ENCODE results near the gene HTR3D.
A peak's percentile ranks its signal among the peaks of the same experiment; 100 is the strongest.
"Not testable (repeated sequence)": the region's sequence is repeated elsewhere in the genome, so short reads cannot be mapped to it uniquely, and the experiment has no call there.

The HTR3D gene

DNA sequence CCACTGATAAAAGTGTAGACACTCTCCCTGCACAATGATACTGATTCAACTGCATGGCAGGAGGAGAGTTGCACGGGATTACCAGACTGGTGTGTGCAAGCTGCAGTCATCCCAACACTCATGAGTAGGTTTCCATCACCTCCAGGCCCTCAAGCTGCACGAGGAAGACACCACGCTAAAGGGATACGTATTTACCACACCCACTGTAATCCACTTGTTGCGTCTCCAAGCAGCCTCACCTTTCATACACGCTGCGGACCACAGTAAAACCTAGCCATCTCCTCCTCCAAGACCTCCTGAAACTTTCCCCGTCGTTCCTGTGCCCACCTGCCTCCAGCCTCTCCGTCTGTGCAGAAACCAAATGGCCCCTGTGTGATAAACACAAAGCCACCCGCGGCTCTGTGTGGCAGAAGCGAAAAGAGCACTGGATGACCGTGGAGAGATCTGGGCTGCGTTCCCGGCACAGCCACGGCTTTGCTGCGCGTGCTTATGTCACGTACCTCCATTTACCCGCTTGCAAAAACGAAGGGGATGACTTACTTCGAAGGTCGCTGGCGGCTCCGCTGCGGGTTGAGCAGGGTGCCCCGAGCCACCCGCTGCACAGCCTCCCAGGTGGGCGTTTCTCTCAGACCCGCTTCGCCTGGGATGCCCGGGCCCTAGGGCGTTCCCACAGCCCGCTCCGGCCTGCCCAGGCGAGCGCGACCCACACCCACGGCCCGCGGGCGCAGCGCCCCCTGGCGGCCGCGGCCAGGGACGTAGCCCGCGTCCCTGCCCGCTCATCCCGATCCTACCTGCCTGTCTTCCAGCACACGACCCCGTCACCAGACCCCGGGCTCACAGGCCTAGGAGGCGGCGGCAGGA lies 14.5 kb upstream of the HTR3D start:
- peak; percentile 31 for DNase-seq

DNA sequence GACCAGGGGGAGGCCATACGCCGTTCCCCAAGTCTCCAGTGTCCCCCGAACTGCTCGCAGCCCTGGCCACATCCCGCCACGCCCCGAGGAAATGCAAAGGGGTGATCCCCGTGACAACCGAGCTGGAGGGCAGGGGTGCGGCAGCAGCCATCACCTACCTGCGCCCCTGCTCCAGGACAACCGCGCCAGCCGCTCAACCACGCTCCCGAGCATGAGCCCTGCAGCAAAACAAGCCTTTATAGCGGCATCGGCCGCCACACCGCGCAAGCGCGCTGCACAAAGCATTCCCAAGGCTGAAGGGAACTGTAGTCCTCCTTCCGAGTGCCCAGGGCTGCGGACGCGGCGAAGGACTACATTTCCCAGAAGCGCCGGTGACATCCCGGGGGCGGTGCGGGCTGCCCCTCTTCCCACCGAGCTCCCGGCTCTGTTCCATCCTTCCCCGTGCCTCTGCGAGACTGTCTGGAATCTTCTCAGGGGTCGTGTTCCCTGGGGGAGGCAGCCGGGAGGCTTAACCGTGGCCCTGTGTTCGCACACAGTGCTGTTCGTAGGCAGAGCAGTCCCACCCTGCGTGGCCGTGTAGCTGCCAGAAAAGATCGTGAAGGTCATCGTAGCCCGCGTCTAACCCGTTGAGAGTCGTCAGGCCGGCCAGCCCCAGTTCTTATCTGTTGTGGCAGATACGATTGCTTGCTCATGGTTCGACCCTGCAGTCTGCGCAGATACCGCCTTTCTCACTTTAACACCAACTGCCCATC lies 13.7 kb upstream of the HTR3D start, which contains the start of gene ABCC5:
ABCC5 (minus strand) TSS at position 213 of the 752 bp plus-strand sequence. CDS start 3,492 bp downstream, outside the sequence.
- DNase-seq = peak; percentile 91

DNA sequence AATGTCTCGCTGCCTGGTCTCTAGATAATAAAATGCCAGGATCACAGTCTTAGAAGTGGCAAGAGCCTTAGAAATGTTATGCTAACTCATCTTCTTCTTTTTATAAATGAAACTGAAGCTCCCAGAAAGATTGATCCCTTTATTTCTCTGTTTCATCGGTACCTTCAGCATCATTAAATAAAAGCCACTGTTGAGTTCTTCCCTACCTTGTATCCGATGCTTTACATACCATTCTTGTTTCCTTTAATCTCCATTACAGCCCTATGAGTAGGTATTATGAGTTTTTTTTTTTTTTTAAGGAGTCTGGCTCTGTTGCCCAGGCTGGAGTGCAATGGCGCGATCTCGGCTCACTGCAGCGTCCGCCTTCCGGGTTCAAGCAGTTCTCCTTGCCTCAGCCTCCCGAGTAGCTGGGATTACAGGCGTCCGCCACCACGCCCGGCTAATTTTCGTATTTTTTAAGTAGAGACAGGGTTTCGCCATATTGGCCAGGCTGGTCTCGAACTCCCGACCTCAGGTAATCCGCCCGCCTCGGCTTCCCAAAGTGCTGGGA lies 13.0 kb upstream of the HTR3D start:
- no peak for DNase-seq

DNA sequence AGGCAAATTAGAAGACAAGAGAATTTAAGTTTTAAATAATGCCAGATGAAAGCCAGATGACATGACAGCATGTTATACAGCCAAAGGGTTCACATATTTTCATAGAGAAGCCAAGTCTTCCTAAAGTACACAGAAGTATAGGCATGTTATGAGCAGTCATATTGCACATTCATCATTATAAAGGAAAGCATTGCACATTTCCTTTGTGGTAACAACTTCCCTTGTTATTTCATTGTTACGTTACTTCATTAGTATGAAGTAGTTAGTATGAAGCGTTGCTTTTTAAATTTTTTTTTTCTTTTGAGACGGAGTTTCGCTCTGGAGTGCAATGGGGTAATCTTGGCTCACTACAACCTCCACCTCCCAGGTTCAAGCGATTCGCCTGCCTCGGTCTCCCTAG lies 9.2 kb upstream of the HTR3D start:
- DNase-seq = no peak

DNA sequence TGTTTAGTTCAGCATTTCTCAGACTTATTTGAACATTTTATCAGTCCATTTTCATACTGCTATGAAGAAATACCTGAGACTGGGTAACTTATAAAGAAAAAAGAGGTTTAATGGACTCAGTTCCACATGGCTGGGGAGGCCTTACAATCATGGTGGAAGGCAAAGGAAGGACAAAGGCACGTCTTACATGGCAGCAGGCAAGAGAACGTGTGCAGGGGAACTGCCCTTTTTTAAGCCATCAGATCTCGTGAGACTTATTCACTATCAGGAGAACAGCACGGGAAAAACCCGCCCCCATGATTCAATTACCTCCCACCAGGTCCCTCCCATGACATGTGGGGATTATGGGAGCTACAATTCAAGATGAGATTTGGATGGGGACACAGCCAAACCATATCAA lies 6.3 kb upstream of the HTR3D start:
- not testable (repeated sequence) for DNase-seq

DNA sequence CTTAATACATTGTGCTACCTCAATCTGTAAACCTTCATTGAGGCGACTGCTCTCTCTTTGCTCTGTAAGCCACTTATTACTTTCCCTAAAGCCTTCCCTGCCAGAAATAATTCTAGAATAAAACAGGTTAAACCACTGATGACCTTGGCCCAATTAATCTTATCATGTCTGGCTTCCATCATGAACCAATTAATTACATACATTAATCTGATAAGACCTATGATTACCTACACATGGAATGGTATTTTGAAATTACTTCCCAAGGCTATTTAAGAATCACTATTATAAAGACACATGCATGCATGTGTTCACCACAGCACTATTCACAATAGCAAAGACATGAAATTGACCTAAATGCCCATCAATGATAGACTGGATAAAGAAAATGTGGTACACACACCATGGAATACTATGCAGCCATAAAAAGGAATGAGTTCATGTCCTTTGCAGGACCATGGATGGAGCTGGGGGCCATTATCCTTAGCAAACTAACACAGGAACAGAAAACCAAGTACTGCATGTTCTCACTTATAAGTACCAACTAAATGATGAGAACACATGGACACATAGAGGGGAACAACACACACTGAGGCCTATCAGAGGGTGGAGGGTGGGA lies 3.2 kb upstream of the HTR3D start:
- not testable (repeated sequence) for DNase-seq

DNA sequence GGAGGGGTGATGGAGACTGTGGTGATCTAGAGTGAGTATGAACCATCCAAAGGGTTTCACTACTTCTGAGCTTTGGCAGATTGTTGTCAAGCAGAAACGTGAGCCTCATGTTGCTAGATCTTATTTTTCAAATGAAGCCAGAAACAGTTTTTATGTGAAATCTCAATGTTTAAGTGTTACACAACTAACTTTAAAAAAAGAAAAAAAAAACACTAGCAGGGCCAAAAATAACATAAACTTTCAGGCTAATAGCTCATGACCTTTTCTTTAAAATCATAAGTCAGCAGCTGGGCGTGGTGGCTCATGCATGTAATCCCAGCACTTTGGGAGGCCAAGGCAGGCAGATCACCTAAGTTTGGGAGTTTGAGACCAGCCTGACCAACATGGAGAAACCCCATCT lies 2.1 kb upstream of the HTR3D start:
- no peak for DNase-seq

DNA sequence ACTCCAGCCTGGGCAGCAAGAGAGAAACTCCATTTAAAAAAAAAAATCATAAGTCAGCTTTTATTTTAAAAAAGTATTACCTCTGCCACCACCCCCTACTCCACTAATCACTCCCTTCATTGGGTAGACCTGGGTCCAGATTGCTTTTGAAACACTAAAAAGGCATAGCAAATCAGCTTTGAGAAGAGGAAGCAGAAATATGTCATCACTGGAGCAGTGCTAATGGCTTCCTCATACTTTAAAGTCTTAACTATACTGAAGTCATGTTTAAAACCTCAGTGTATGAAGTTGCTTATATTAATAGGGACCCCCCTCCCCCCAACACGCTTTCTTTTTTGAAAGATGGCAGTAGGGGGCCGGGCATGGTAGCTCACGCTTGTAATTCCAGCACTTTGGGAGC lies 1.0 kb upstream of the HTR3D start:
- no peak for DNase-seq

DNA sequence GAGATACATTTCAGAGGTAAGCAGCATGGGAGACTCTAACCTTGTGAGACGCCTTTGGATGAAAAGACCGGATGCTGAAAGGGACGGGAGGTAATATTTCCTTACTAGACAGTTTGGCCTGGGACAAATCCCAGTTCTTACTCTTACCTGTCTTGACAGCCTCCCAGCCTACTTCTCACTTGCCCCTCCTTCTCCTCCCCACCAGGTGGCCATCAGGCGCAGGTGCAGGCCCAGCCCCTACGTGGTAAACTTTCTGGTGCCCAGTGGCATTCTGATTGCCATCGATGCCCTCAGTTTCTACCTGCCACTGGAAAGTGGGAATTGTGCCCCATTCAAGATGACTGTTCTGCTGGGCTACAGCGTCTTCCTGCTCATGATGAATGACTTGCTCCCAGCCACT lies 6.3 kb downstream of the HTR3D start:
- no peak for DNase-seq

DNA sequence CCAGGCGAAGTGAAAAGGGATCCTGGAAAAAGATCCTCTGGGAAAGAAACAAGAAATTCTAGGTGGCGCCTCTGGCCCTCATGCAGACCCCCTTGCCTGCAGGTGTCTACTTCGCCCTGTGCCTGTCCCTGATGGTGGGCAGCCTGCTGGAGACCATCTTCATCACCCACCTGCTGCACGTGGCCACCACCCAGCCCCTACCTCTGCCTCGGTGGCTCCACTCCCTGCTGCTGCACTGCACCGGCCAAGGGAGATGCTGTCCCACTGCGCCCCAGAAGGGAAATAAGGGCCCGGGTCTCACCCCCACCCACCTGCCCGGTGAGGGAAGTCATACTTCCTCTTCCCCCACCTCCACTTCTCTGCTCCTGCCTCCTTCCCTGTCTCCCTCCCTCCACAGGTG lies 6.8 kb downstream of the HTR3D start:
- DNase-seq = not testable (repeated sequence)

DNA sequence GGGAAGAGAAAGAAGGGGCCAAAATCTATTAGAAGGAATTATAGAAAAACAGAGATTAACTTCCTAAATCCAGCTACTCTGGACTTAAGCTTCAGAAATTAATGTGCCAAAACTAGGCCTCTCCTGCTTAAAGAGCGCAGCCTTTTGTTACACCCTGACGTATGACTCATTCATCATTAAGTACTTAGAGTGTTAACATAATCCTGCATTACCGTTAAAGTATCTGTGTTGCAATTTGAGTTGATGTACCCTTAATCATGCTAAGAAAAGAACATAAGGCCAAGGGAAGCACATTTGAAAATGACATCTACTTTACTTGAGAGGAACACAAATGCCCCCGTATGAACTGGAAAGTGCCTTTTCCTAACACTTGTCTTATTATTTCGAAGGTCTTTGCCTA lies 7.9 kb downstream of the HTR3D start:
- DNase-seq = peak; percentile 30

DNA sequence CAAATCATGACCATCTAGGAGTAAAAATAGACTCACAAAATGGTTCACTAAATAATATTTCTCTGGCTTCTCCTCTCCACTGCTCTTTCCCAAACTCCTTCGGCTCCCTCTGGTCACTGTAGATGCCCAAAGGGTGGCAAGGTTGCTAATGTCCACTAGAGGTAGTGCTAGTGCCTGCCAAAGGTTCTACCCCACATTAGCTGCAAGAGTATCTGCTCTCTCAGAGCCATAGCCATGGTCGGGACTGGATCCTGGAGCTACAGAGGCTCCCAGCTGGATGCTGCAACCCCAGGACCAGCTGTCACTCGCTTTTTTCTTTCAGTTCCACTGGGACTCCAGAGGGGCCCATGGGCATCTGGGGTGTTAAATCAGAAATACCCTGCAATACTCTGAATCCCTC lies 8.5 kb downstream of the HTR3D start:
- DNase-seq = no peak

DNA sequence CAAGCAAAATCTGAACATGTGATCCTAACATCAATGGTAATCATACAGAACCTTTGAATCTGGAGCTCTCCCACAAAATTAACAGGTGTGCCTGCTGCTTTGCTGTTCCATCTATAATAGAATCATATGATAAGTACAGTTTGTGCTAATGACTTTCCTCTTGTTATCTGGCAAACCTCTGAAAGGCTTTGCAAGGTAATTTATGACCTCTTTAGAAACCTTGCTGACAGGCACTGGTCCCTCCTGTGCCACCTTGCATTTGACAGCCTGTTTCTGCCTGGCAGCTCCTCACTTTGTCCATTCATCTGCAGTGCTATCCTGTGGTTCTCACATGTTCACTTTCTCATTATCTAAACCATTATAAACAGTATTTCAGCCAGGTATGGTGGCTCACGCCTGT lies 11.1 kb downstream of the HTR3D start:
- peak; percentile 3 for DNase-seq

DNA sequence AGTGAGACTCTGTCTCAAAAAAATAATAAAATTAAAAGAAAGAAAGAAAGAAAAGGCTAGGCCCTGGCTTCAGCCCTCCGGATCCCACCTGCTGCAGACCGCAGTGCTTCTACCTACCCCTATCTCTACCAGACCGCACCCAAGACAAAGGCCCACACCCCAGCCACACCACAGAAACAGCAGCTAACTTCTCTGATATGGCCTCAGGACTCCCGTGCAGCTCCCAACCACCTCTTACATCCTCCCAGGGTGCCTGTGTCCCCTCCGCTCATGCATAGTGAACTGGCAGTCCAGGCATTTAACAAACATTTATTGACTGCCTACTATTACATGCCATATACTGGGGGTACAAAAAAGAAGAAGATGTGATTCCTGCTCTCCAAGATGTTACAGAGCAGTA lies 14.5 kb downstream of the HTR3D start:
- DNase-seq = no peak

DNA sequence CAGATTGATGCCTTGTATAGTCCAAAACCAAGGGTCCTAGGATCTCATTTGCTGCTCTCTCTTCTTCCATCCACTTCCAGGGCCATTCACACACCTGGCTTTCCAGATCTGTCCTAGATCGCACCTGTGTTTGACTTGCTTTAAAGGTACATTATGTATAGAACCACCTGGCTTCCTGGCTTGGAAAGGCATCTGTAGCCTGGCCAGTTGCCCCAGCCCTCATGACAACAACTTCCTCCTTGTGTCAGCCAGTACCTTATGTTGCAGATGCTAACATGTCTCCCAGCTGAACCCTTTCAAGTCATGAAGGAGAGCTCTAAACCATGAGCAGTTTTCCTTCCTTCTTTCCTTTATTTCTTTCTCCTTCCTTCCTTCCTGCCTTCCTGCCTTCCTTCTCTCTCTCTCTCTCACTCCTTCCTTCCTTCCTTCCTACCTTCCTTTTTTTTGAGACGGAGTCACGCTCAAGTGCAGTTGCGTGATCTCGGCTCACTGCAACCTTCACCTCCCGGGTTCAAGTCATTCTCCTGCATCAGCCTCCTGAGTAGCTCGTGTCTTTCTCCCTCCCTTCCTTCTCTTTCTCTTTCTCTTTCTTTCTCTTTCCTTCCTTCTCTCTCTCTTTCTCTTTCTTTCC lies 18.8 kb downstream of the HTR3D start:
- DNase-seq = no peak

DNA sequence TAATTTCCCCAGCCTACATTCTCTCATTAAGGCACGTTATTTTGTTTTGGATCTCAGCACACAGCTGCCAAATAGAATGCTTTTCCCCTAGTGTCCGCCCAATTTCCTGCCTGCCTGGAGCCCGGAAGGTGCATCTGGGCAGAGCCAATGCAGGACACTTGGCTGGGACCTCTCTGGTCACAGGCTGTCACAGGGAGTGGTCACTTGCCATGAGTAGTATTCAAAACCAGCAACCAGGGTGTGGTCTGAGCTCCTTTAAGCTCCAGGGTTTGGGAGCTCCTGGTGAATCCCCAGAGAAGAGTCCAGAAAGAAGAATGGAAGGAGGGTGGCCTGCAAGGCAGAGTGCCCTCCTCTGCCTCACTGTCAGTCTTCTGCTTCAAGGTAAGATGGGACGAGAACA lies 21.2 kb downstream of the HTR3D start, which contains the start of gene HTR3C:
HTR3C (plus strand) TSS at position 281 of the 400 bp plus-strand sequence; CDS start at position 315, 34 bp downstream.
- no peak for DNase-seq

DNA sequence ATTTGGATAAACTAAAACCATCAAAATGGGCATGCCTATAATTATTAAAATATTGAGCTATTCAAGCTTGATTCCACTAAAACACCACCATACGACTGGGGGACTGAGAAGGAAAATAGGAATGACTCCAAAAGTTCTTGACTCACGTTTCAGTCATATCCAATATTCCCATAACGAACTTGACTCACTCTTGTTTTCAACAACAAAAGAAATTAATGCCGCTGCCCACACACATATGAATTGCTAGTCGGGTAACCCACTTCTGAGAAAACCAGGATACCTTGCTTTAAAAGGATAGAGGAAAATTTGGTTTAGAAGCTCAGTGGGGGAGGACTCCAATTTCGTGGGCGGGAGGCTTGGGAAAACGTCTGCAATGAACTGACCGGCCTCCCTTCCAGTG lies 26.5 kb downstream of the HTR3D start:
- DNase-seq = no peak

DNA sequence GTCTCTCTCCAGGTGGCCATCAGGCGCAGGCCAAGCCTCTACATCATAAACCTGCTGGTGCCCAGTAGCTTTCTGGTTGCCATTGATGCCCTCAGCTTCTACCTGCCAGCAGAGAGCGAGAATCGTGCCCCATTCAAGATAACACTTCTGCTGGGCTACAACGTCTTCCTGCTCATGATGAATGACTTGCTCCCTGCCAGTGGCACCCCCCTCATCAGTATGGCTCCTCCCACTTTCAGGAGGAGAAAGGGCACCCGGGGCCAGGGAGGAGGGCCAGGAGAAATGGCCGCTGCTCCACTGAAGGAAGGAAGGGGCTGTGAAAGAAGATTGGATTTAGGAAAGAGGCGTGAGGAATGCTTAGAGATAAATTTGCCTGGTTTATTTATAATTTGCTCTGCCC lies 27.9 kb downstream of the HTR3D start:
- DNase-seq = no peak

DNA sequence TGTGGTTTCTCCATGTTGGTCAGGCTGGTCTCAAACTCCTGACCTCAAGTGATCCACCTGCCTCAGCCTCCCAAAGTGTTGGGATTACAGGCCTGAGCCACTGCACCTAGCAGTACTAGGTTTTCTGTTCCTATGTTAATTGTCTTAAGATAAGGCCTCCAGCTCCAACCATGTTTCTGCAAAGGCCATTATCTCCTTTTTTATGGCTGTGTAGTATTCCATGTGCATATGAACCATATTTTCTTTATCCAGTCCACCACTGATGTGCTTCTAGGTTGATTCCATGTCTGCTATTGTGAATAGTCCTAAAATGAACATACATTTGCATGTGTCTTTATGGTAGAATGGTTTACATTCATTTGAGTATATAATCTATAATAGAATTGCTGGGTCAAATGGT lies 31.1 kb downstream of the HTR3D start:
- no peak for DNase-seq

DNA sequence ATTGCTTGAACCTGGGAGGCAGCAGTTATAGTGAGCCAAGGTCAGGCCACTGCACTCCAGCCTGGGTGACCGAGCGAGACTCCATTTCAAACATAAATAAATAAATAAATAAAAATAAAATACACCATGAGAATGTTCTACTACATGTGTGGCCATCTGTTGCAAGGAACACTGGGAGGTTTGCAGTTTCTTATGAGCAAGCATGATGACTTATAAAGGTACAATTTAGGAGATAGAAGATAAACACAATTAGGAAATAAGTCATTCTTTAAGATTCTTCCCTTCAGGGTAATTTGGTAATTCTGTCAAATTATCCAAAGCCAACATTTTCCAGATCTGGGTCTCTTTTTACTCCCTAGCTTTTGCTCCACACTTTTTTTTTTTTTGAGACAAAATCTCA lies 34.7 kb downstream of the HTR3D start:
- no peak for DNase-seq

DNA sequence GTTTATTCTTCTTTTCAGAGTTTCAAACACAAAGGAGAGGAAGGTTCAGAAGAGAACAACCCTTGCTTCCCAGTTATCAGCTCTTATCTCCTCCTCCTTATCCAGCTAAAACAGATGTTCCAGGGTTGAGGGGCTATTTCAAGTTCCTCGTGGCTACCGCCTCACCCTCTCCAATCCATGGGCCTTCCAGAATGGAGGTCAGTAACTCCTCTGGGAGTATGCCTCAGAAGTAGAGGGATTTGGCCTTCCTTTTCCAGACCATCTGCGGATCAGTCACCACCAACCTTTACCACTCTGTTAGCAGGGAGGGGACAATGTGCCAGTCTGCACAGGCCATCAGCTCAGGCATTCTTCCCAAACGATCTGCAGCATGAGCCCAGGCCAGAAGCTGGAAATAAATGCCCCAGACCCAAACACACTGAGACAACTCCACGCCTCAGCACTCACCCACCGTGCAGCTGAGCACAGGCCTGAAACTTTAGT lies 36.1 kb downstream of the HTR3D start:
- DNase-seq = no peak

DNA sequence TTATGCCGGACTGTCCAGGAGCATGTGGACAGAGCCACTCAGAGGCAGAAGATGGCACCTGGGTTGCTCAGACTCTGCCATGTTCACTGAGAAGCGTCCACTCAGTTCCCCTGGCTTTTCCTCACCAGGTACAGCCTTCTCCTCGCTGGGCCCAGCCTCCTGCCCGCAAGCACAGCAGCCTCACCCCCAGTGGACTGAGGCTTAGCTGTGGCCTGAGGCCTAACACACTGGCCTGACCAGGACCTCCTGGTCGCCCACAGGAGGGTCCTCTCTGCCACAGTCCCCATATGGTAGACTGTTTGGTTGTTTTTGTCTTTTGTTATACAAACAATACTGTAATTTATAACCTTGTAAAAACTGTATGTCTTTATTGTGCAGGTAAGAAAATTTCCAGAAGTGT lies 36.8 kb downstream of the HTR3D start:
- DNase-seq = no peak

DNA sequence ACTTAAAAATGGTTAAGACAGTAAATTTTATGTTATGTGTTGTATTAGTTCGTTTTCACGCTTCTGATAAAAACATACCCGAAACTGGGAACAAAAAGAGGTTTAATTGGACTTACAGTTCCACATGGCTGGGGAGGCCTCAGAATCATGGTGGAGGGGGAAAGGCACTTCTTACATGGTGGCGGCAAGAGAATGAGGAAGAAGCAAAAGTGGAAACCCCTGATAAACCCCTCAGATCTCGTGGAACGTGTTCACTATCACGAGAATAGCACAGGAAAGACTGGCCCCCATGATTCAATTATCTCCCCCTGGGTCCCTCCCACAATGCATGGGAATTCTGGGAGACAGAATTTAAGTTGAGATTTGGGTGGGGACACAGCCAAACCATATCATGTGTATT lies 39.6 kb downstream of the HTR3D start:
- not testable (repeated sequence) for DNase-seq
